ACC112 (cell line): ENCODE results near the gene SH3PXD2A.

ENCODE experiments used
- H2AFZ ChIP-seq: fragments of 200-600 bp; sonication (generic); one replicate; pipeline ENCODE4 v1.6.0; 2017; ENCODE audit warnings: antibody characterized with exemption, low read length; ENCODE audit not compliant: unreplicated experiment
- H3K27ac ChIP-seq: fragments of 200-600 bp; sonication (generic); 2 replicates; pipeline ENCODE4 v1.5.1; 2014; ENCODE audit warnings: low read depth, mild to moderate bottlenecking, antibody characterized with exemption, low read length, moderate library complexity
- H3K27me3 ChIP-seq: fragments of 200-600 bp; sonication (generic); 2 replicates; pipeline ENCODE4 v1.6.1; 2014; ENCODE audit warnings: mild to moderate bottlenecking, antibody characterized with exemption, low read length, moderate library complexity, mixed read lengths; ENCODE audit not compliant: insufficient read depth
- H3K36me3 ChIP-seq: fragments of 200-600 bp; sonication (generic); 2 replicates; pipeline ENCODE4 v1.6.1; 2016; ENCODE audit warnings: mild to moderate bottlenecking, antibody characterized with exemption, low read length, moderate library complexity, mixed read lengths; ENCODE audit not compliant: insufficient read depth
- H3K4me1 ChIP-seq: fragments of 200-600 bp; sonication (generic); one replicate; pipeline ENCODE4 v1.6.1; 2016; ENCODE audit warnings: low read length, mixed read lengths; ENCODE audit not compliant: insufficient read depth, unreplicated experiment, control insufficient read depth
- H3K4me3 ChIP-seq: fragments of 200-600 bp; sonication (generic); 2 replicates; pipeline ENCODE4 v1.5.1; 2014; ENCODE audit warnings: mild to moderate bottlenecking, low read depth, low read length
- H3K79me2 ChIP-seq: fragments of 200-600 bp; sonication (generic); one replicate; pipeline ENCODE4 v1.6.0; 2016; ENCODE audit warnings: low read length; ENCODE audit not compliant: control insufficient read depth, unreplicated experiment, insufficient read depth

SH3PXD2A gene

DNA sequence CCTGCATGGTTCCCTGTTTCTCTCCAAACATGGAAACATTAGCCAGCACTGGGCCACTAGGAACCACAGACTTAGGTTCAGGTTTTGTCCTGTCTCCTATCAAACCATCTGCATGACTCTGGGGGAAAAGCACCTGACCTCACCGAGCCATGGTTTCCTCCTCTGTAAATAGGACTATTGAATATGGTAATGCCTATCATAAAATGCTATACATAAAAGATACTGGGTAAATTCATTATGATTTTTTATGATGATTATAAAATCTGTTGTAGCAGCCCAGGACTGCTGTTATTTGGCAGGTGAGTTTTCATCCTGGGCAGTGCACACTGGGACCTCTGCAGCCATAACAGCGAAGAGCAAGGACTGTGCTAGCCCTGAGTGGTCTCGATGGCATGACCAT is 131.8 kb downstream of the SH3PXD2A start:
- Histone ChIP-seq H3K79me2 (no peaks in the 10 kb centered on the region), H3K27me3 (no peaks in the 10 kb centered on the region), H2AFZ (no peak overlapping the region), H3K27ac (no peak overlapping the region), H3K4me3 (no peak overlapping the region), H3K4me1 (no peaks in the 10 kb centered on the region), H3K36me3 (no peaks in the 10 kb centered on the region)

DNA sequence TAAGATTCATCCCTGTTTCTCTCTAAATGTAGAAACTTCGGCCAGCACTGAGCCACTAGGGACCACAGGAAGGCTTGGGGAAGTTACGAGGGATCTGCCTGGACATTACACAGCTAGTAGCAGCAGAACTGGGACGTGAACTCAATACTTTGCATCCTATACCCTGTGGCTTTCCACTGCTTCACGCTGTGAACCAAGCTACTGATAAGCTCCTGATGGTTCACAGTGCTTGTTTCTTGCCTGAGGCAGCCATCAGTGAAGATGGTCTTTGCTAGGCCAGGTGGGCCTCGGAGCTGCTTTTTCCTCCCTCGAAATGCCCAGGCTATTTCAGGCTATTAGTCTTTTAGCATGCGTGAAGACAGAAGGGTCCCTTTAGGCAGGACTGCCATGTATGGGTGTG is 132.7 kb downstream of the SH3PXD2A start:
- Histone ChIP-seq H3K36me3 (no peaks in the 10 kb centered on the region), H3K4me3 (no peak overlapping the region), H2AFZ (no peak overlapping the region), H3K79me2 (no peaks in the 10 kb centered on the region), H3K4me1 (no peaks in the 10 kb centered on the region), H3K27ac (no peak overlapping the region), H3K27me3 (no peaks in the 10 kb centered on the region)

DNA sequence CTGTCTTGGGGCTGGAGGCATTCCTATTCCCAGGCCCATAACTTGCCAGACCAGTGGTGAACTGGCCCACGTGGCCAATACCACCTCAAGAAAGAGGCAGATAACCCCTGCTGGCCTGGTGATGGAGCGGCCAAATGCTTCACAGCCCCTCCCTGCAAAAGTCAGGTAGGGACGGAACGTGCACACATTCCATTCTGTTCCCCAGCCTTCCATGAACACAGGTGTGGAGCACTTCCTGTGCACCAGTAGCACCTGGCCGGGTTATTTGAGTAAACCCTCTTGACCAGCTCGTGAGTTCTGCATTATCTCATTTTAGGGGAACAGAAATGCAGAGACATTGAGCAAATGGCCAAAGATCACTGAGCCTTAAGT is 134.4 kb downstream of the SH3PXD2A start:
- H3K36me3 ChIP-seq = no peaks in the 10 kb centered on the region
- no peak overlapping the region for H3K27ac ChIP-seq
- no peaks in the 10 kb centered on the region for H3K79me2 ChIP-seq
- no peak overlapping the region for H2AFZ ChIP-seq
- H3K4me3 ChIP-seq = no peak overlapping the region
- H3K27me3 ChIP-seq = no peaks in the 10 kb centered on the region
- no peaks in the 10 kb centered on the region for H3K4me1 ChIP-seq

DNA sequence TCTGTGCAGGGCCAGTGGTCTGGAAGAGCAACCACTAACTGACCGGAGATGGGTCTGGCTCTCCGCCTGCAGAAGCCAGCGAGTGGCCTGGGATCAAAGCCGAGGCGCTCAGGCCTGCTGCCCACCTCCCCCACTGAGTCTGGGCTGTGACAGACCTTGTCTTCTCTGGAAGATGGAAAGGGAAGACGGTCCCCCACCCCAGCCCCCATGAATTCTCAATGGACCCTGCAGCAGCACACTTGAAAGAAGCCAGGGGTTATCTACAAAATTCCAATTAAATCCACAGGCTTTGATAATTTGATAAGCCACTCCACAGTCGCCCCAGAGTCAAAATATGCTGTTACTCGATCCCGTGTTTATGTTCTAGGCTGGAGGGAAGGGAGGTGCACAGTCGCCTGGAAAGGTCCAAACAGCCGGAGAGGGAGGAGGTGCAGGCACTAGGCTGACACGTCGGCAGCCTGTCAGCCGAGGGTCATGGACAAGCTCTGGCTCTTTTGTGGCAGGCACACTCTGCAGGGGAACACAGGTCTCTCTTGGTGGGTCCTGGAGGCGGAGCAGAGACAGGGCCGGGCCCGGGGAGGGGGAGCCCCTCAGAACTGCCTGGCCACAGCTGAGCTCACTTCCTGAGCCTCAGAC is 134.9 kb downstream of the SH3PXD2A start:
- H3K4me3 ChIP-seq = no peak overlapping the region
- H3K27ac ChIP-seq = no peak overlapping the region
- H3K4me1 ChIP-seq = peaks cover 4% of the 10 kb centered on the region
- no peaks in the 10 kb centered on the region for H3K27me3 ChIP-seq
- no peak overlapping the region for H2AFZ ChIP-seq
- no peaks in the 10 kb centered on the region for H3K79me2 ChIP-seq
- no peaks in the 10 kb centered on the region for H3K36me3 ChIP-seq

DNA sequence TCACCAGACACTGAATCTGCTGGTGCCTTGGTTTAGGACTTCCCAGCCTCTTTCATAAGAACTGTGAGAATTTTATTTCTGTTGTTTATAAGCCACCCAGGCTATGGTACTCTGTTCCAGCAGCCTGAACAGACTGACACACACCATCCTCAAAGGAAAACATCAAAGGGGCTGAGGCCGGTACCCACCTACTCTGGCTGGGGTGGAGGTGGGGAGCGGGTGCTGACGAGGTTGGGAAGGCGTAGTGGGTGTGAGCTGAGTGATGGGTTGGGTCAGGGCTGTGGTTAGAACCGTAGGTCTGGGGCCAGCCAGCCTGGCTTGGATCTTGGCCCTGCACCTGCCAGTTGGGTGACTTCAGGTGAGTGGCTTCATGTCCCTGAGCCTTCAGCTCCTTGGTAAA is 136.3 kb downstream of the SH3PXD2A start:
- Histone ChIP-seq H3K4me1 (peaks cover 7% of the 10 kb centered on the region), H3K4me3 (no peak overlapping the region), H3K27ac (no peak overlapping the region), H3K79me2 (no peaks in the 10 kb centered on the region), H3K36me3 (no peaks in the 10 kb centered on the region), H2AFZ (no peak overlapping the region), H3K27me3 (no peaks in the 10 kb centered on the region)

DNA sequence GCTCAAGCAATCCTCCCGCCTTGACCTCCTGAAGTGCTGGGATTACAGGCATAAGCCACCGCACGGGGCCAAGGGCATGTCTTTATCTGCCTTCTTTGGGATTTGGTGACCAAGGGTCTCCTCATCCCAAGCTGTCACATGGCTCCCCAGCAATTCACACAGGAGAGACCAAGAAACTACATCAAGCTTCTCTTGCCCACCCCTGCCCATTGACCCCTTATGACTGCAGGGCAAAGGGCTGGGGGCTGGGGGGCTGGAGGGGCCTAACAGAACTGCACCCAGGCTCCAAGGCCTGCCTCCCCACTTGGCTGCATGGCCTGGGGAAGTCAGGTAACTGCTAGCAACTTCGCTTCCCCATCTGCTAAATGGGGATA is 137.1 kb downstream of the SH3PXD2A start:
- no peak overlapping the region for H2AFZ ChIP-seq
- H3K27ac ChIP-seq = no peak overlapping the region
- H3K4me1 ChIP-seq = peaks cover 7% of the 10 kb centered on the region
- no peaks in the 10 kb centered on the region for H3K36me3 ChIP-seq
- no peaks in the 10 kb centered on the region for H3K27me3 ChIP-seq
- H3K4me3 ChIP-seq = no peak overlapping the region
- no peaks in the 10 kb centered on the region for H3K79me2 ChIP-seq

DNA sequence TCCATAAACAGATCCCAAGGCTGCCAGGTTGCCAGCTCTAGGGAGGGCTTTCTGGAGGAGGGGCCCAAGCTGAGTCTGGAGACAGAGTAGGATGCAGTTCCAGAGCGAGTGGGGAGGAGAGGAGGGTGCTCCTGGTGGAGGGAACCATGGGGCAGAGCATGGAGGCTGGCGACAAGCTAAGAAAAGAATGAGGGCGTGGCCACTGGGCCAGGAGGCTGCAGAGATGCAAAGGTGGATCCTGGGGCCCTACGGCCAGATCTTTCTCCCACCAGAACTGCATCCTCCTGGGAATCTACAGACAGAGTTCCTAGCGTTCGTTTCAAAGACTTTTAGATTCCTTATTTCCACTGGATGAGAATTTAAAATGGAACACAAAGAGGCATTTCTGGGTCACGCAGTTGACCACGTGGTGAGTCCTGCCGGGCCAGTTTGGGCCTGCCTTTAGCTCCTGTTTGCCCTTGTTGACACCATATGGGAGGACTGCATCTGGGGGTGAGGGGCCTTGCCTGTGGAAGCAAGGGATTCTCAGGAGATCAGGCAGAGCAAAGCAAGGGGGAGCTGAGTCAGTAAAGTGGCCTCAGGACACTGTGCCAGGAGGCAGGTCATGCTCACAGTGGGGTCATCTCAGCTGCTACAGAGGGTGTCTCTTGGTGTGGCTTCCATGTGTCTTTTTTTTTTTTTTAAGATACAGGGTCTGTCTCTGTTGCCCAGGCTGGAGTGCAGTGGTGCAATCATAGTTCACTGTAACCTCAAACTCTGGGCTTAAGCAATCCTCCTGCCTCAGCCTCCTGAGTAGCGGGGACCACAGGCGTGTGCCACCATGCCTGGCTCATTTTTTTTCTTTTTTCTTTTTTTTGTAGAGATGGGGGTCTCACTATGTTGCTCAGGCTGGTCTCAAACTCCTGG is 137.8 kb downstream of the SH3PXD2A start:
- Histone ChIP-seq H2AFZ (no peak overlapping the region), H3K27ac (no peak overlapping the region), H3K4me3 (no peak overlapping the region), H3K4me1 (peaks cover 7% of the 10 kb centered on the region), H3K36me3 (no peaks in the 10 kb centered on the region), H3K79me2 (no peaks in the 10 kb centered on the region), H3K27me3 (no peaks in the 10 kb centered on the region)

DNA sequence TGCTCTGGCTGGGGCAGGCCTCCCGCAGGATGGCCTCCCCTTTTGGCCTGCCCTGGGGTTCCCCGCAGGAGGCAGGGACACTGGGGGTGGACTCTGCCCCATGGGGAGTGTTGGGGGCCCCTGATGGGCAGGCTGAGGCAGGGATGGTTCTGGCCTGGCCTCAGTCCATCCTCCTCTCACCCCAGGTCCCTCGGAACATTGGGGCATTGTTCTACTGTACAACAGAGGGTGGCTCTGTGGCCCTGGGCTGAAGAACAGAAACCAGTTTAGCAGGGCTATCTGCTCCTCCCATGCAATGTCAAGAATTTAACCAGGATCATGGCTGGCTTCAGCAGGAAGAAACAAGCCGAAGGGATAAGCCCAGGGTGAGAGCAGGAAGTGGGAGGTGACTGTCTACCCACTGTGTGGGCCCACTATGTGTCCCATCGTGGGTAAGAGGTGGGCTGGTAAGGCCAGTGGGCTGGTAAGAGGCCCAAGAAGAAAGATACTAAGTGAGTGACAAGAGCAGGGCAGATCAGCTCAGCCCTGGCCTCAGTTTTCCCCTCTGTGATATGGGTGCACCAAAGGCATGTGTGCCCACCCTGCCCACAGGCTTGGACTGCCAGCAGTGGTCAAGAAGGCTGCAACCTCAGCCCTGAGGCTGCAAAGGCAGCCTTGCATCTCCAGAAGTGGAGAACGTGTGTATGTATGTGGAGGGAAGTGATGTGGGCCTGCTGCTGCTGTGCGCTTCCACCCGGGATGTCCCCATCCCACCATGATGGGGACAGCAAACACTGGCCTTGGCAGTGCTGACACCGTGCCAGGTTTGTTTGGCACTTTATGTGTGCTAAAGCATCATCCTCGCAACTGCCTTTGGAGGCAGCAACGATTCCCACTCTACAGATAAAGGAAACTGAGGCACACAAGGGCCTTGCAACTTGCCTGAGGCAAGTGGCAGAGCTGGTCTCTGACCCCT is 138.9 kb downstream of the SH3PXD2A start:
- Histone ChIP-seq H3K27me3 (no peaks in the 10 kb centered on the region), H3K36me3 (no peaks in the 10 kb centered on the region), H3K4me3 (no peak overlapping the region), H3K4me1 (peaks cover 7% of the 10 kb centered on the region), H2AFZ (no peak overlapping the region), H3K27ac (no peak overlapping the region), H3K79me2 (no peaks in the 10 kb centered on the region)

DNA sequence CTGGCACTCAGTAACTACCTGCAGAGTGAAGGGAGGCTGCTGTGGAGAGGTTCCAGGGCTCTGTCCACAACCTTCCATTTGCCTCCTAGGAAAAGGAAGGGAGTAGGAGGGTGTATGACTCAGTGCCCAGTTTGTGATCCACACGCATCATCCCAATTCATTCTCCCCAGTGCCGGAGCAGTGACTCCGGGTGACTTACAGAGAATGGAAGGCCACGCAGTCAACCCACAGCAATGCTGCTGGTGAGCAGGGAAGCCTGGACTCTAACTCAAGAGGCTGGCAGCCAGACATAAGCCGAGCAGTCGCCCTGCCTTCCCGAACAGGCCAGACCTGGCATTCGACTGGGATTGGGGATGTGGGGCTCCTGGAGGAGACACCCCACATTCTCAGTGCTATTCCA is 139.9 kb downstream of the SH3PXD2A start:
- Histone ChIP-seq H3K4me1 (peaks cover 7% of the 10 kb centered on the region), H2AFZ (no peak overlapping the region), H3K27ac (no peak overlapping the region)

DNA sequence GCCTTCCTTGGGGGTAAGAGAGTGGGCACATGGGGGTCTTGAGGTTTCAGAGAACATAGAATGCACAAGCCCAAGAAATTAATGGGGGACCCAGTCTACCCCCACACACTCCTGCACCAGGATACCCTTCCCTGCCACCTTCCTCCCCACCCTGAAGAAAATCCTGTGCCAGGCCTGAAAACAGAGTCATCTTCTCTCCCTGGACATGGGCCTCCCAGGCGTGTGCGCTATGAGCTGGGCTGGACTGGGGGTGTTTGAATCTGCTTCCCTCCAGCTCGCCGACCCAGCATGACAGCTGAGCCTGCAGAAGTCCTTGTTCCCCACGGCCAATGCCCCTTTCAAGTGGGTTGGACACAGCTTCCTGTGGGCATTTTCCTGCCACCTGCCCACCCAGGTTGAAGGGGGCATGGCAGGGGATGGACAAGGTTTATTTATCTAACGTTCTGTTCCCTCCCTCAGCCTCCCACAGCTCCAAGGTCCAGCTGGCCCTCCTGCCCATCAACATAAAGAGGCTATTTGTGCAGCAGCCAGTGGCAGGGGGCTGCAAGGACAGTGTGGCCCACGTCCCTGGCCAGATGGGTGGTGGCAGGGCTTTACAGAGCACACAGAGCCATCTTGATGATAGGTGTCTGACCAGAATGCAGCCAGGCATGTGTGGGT is 141.0 kb downstream of the SH3PXD2A start:
- no peaks in the 10 kb centered on the region for H3K27me3 ChIP-seq
- H3K79me2 ChIP-seq = no peaks in the 10 kb centered on the region
- no peaks in the 10 kb centered on the region for H3K36me3 ChIP-seq
- H2AFZ ChIP-seq = no peak overlapping the region
- no peak overlapping the region for H3K27ac ChIP-seq
- peaks cover 11% of the 10 kb centered on the region for H3K4me1 ChIP-seq
- no peak overlapping the region for H3K4me3 ChIP-seq

More for the DNA sequence above, 139.9 kb downstream of the SH3PXD2A start:
- Histone ChIP-seq H3K27me3 (no peaks in the 10 kb centered on the region), H3K36me3 (no peaks in the 10 kb centered on the region), H3K4me3 (no peak overlapping the region), H3K79me2 (no peaks in the 10 kb centered on the region)
